ENCODE results near the gene CDC123.
"Not testable (repeated sequence)": the region's sequence is repeated elsewhere in the genome, so short reads cannot be mapped to it uniquely, and the experiment has no call there.

The CDC123 gene

GRCh38 chr10:12195603-12196506, at the start of gene CDC123, which contains the start of gene NUDT5:
Gene CDC123, plus strand, starts transcription at chr10:12196188. Its CDS starts 58 bp downstream, at chr10:12196246.
Gene NUDT5, minus strand, starts transcription at chr10:12195891. Its CDS starts 9,600 bp downstream, at chr10:12186291.
- peak; percentile 91 for DNase-seq (ENCODE audit: low spot score)

GRCh38 chr10:12150163-12150562, 45.8 kb upstream of the CDC123 start:
- no peak for DNase-seq (ENCODE audit: low spot score)

- no peak for DNase-seq (ENCODE audit: low spot score)
Observed at GRCh38 chr10:12154516-12154915, 41.5 kb upstream of the CDC123 start.

GRCh38 chr10:12156367-12157123, 39.4 kb upstream of the CDC123 start:
- DNase-seq (ENCODE audit: low spot score) = no peak

GRCh38 chr10:12158111-12158510, 37.9 kb upstream of the CDC123 start:
- no peak for DNase-seq (ENCODE audit: low spot score)

- no peak for DNase-seq (ENCODE audit: low spot score)
Observed at GRCh38 chr10:12160664-12161063, 35.3 kb upstream of the CDC123 start.

- no peak for DNase-seq (ENCODE audit: low spot score)
Observed at GRCh38 chr10:12162927-12163326, 33.1 kb upstream of the CDC123 start.

- no peak for DNase-seq (ENCODE audit: low spot score)
Observed at GRCh38 chr10:12164085-12164484, 31.9 kb upstream of the CDC123 start.

GRCh38 chr10:12165036-12165435, 31.0 kb upstream of the CDC123 start:
- no peak for DNase-seq (ENCODE audit: low spot score)

- DNase-seq (ENCODE audit: low spot score) = no peak
Observed at GRCh38 chr10:12165999-12166775, 29.8 kb upstream of the CDC123 start.

- DNase-seq (ENCODE audit: low spot score) = not testable (repeated sequence)
Observed at GRCh38 chr10:12171512-12171911, 24.5 kb upstream of the CDC123 start.

- no peak for DNase-seq (ENCODE audit: low spot score)
Observed at GRCh38 chr10:12177642-12178041, 18.3 kb upstream of the CDC123 start.

GRCh38 chr10:12179606-12180170, 16.3 kb upstream of the CDC123 start:
- no peak for DNase-seq (ENCODE audit: low spot score)

GRCh38 chr10:12180221-12180974, 15.6 kb upstream of the CDC123 start:
- DNase-seq (ENCODE audit: low spot score) = no peak

- DNase-seq (ENCODE audit: low spot score) = no peak
Observed at GRCh38 chr10:12181065-12181775, 14.8 kb upstream of the CDC123 start.

GRCh38 chr10:12184165-12184564, 11.8 kb upstream of the CDC123 start:
- DNase-seq (ENCODE audit: low spot score) = no peak

- DNase-seq (ENCODE audit: low spot score) = no peak
Observed at GRCh38 chr10:12186323-12186722, 9.7 kb upstream of the CDC123 start.

- no peak for DNase-seq (ENCODE audit: low spot score)
Observed at GRCh38 chr10:12187321-12187905, 8.6 kb upstream of the CDC123 start.

GRCh38 chr10:12188656-12189055, 7.3 kb upstream of the CDC123 start:
- DNase-seq (ENCODE audit: low spot score) = no peak

- DNase-seq (ENCODE audit: low spot score) = no peak
Observed at GRCh38 chr10:12189426-12189825, 6.6 kb upstream of the CDC123 start.
